ENCODE measurements around the gene TOMT. TPM values are rescaled to one million over a fixed set of nuclear protein-coding genes. Genes with fewer than 3 reads are reported as not detected.

TOMT gene
- total and polyA plus RNA-seq, 8 donors = not detected

GRCh38 chr11:72102631-72102945 is 3.1 kb upstream of the TOMT start:
- Histone ChIP-seq H3K27ac (peak overlapping the region; percentile 87 to 94 (median 91)), H3K4me3 (peak overlapping the region; percentile 73 to 91 (median 86)), H3K27me3 (no peaks in the 10 kb centered on the region), H3K4me1 (peaks cover 11 to 21% (median 13%) of the 10 kb centered on the region in 3 donors), H3K9me3 (no peaks in the 10 kb centered on the region), H3K36me3 (peaks cover 0 to 14% (median 14%) of the 10 kb centered on the region in 3 donors)
- TF ChIP-seq CTCF (IDR thresholded peaks at IDR 0.05) = no peak
- FAIRE-seq (no peak), ATAC-seq (peak in 1 of 4 donors; percentile 5), DNase-seq (no peak)
- 1% methylated on average over 9 of the region's 9 CpGs for WGBS, 2 donors
- intact Hi-C loops (cut with DNase I) = no loop called here

- intact Hi-C loops (cut with DNase I) = no loop called here
- no peaks in the 10 kb centered on the region for H3K9me3 ChIP-seq
- peak in 3 of 4 donors; percentile 10 to 43 (median 36) for TF ChIP-seq CTCF (IDR thresholded peaks at IDR 0.05)
- H3K27me3 ChIP-seq = no peaks in the 10 kb centered on the region
- DNase-seq = peak; percentile 97 to 100 (median 99)
- H3K4me1 ChIP-seq = peaks cover 11 to 21% (median 13%) of the 10 kb centered on the region in 3 donors
- peak within 1 kb of the TSS; percentile 87 to 94 (median 91) for H3K27ac ChIP-seq
- WGBS, 2 donors = 1 to 3% methylated on average over 63 to 64 of the region's 64 CpGs
- no peak for FAIRE-seq
- H3K4me3 ChIP-seq = peak within 1 kb of the TSS; percentile 73 to 91 (median 86)
- H3K36me3 ChIP-seq = peaks cover 0 to 9% (median 8%) of the 10 kb centered on the region in 3 donors
- ATAC-seq = peak; percentile 97 to 99 (median 99)
Observed at GRCh38 chr11:72102946-72103753, 2.6 kb upstream of the TOMT start, which contains the start of gene LAMTOR1. LAMTOR1 (minus strand) TSS chr11:72103297; CDS start chr11:72103224, 73 bp downstream.

- Histone ChIP-seq H3K36me3 (peaks cover 0 to 2% (median 2%) of the 10 kb centered on the region in 3 donors), H3K27me3 (no peaks in the 10 kb centered on the region), H3K4me1 (peaks cover 11 to 21% (median 13%) of the 10 kb centered on the region in 3 donors), H3K4me3 (peak overlapping the region in 3 of 4 donors; percentile 10 to 84 (median 73)), H3K9me3 (no peaks in the 10 kb centered on the region), H3K27ac (peak overlapping the region; percentile 87 to 94 (median 91))
- no peak for DNase-seq
- intact Hi-C loops (cut with DNase I) = no loop called here
- TF ChIP-seq CTCF (IDR thresholded peaks at IDR 0.05) = no peak
- ATAC-seq = no peak
- 74 to 80% methylated on average over 11 of the region's 11 CpGs for WGBS, 2 donors
- FAIRE-seq = no peak
Observed at GRCh38 chr11:72103754-72104167, 2.0 kb upstream of the TOMT start.

DNA sequence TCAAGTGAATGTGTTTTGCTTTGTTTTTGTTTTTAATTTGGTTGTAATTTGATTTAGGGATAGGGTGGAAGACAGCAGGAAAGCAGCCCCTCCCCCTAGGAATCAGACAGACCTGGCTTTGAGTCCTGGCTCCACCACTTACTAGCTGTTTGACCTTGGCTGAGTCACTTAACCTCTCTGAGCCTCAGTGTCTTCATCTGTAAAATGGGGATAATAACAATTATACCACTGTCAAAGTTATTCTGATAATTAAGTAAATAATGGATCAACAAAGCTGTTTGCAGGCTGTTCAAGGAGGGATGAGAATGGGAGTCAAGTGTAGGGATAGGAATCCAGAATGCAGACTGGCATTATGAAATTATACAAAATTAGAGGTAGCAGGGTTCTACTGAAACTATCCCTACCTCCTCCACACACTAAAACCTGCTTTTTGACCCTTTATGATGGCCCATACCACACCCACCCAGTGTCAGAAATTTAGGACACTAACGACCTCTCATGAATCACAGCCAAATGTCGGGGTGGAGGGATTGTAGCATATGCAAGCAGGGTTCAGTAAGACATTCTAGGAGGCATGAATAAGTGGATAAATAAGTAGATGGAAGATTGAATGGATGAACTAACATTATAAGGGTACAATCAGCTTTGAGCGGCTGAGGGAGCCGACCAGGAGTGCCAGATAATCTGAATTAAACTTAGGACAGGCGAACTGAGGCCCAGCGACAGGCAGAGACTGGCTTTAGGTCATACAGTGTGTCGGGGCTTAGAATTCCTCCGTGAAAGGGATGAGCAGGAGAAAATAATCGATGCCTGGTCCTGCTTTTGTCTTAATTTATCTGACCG is 5.8 kb downstream of the TOMT start:
- peaks cover 5% of the 10 kb centered on the region in 3 donors for H3K4me1 ChIP-seq
- peak overlapping the region; percentile 89 to 99 (median 98) for H3K27ac ChIP-seq
- intact Hi-C loops (cut with DNase I) = no loop called here
- no peaks in the 10 kb centered on the region for H3K27me3 ChIP-seq
- 0 to 1% methylated on average over 10 of the region's 10 CpGs for WGBS, 2 donors
- ATAC-seq (peak in 2 of 4 donors; percentile 4 to 11), FAIRE-seq (no peak), DNase-seq (no peak)
- peak overlapping the region; percentile 28 to 57 (median 48) for H3K4me3 ChIP-seq
- H3K36me3 ChIP-seq = no peaks in the 10 kb centered on the region
- TF ChIP-seq CTCF (IDR thresholded peaks at IDR 0.05) = no peak
- H3K9me3 ChIP-seq = no peaks in the 10 kb centered on the region

Data from pancreas (tissue), 10 donors.